Measurements from ENCODE around the gene TSPAN17.
A peak's percentile ranks its signal among the peaks of the same experiment; 100 is the strongest.
"Not testable (repeated sequence)": the region's sequence is repeated elsewhere in the genome, so short reads cannot be mapped to it uniquely, and the experiment has no call there.

Gene TSPAN17

GRCh38 chr5:176647030-176647842, at the start of gene TSPAN17:
Gene TSPAN17, plus strand, starts transcription at chr5:176647484. Its CDS starts 132 bp downstream, at chr5:176647616.
- TF ChIP-seq, protein P1, sequence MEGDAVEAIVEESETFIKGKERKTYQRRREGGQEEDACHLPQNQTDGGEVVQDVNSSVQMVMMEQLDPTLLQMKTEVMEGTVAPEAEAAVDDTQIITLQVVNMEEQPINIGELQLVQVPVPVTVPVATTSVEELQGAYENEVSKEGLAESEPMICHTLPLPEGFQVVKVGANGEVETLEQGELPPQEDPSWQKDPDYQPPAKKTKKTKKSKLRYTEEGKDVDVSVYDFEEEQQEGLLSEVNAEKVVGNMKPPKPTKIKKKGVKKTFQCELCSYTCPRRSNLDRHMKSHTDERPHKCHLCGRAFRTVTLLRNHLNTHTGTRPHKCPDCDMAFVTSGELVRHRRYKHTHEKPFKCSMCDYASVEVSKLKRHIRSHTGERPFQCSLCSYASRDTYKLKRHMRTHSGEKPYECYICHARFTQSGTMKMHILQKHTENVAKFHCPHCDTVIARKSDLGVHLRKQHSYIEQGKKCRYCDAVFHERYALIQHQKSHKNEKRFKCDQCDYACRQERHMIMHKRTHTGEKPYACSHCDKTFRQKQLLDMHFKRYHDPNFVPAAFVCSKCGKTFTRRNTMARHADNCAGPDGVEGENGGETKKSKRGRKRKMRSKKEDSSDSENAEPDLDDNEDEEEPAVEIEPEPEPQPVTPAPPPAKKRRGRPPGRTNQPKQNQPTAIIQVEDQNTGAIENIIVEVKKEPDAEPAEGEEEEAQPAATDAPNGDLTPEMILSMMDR (IDR thresholded peaks at IDR 0.05; ENCODE audit: low read depth, low read length) = peak; percentile 34
- DNase-seq (ENCODE audit: extremely low read depth, low read depth) = peak; percentile 97

GRCh38 chr5:176599749-176600430, 47.4 kb upstream of the TSPAN17 start:
- DNase-seq (ENCODE audit: extremely low read depth, low read depth) = not testable (repeated sequence)

GRCh38 chr5:176601901-176602482, 45.3 kb upstream of the TSPAN17 start:
- TF ChIP-seq, protein P1 (IDR thresholded peaks at IDR 0.05; ENCODE audit: low read depth, low read length) = no peak
- DNase-seq (ENCODE audit: extremely low read depth, low read depth) = no peak

GRCh38 chr5:176603091-176603490, 44.2 kb upstream of the TSPAN17 start:
- TF ChIP-seq, protein P1 (IDR thresholded peaks at IDR 0.05; ENCODE audit: low read depth, low read length) = no peak
- no peak for DNase-seq (ENCODE audit: extremely low read depth, low read depth)

DNA sequence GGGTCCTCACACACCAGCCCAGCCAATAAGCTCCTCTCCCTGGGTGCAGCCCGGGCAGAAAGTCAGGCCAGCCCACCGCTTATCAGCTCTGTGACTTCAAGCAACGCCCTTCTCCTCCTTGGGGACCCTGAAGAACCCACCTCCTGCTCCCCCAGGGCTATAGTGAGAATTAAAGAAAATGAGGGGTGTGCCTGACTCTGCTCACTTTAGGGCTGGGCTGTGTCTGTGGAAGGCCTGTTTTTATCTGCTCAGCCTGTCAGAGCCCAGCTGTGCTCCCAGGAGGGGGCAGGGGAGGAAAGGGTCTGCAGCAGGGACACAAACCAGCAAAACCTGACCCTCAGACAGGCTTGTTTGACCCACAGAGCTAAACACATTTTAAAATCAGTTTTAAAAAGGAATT, 41.3 kb upstream of the TSPAN17 start:
- no peak for DNase-seq (ENCODE audit: extremely low read depth, low read depth)
- TF ChIP-seq, protein P1 (IDR thresholded peaks at IDR 0.05; ENCODE audit: low read depth, low read length) = no peak

GRCh38 chr5:176606875-176607274, 40.4 kb upstream of the TSPAN17 start:
- no peak for DNase-seq (ENCODE audit: extremely low read depth, low read depth)

GRCh38 chr5:176608142-176608705, 39.1 kb upstream of the TSPAN17 start:
- TF ChIP-seq, protein P1 (IDR thresholded peaks at IDR 0.05; ENCODE audit: low read depth, low read length) = no peak
- no peak for DNase-seq (ENCODE audit: extremely low read depth, low read depth)

More at GRCh38 chr5:176606875-176607274, 40.4 kb upstream of the TSPAN17 start:
- TF ChIP-seq, protein P1 (IDR thresholded peaks at IDR 0.05; ENCODE audit: low read depth, low read length) = no peak
